ENCODE data around the gene MCCD1.

Gene MCCD1

DNA sequence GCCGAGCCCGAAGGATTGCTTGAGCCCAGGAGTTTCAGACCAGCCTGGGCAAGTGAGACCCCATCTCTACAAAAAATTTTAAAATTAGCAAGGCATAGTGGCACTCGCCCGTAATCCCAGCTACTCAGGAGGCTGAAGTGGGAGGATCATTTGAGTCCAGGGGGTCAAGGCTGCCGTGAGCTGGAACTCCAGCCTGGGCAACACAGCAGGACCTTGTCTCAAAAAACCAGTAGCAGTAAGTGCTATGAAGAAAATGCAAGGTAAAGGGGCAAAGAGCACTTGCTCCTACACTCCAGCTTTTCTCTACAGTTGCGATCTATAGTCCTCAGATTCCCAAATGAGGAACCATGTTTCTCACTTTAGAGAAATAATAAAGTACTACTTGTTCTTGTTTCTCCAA is 14.9 kb downstream of the MCCD1 start:
- no peak for DNase-seq (ENCODE audit: low read depth in 2 of 2)

DNA sequence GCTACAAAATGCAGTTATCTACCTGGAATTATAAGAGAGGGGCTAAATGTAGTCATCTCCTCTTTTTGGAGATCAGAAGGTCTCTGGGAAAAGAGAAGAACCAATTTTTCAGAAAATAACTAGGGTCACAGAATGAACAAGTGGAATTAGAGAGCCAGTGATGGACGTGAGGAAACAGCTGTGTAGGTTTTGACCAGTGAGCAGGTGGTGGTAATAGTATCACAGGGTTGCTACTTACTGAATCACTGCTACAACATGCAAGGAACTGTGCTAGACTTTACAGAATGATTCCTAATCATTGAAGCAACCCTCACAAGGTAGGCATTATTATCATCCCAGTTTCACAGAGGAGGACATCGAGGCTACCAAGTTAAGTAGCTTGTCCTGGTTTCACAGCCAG is 15.9 kb downstream of the MCCD1 start:
- no peak for DNase-seq (ENCODE audit: low read depth in 2 of 2)

DNA sequence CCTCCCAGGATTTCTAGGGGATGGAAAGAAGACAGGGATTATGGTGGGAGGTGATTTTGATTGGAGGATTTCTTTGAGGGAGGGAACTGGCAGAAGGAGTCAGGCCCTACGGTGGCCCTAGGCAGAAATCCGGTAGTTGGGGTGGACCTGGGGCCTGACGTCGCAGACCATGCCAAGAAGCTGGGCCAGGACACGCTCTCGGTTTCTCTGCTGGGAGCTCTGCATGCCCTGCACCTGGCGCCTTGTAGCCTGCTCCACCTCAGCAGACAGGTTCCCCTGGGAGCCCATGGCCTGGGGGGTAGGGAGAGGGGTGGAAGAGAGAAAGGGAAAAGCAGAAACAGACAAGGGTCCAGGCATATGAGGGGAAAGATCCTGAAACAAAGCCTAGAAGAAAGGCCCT is 16.5 kb downstream of the MCCD1 start:
- DNase-seq (ENCODE audit: low read depth in 2 of 2): no peak

DNA sequence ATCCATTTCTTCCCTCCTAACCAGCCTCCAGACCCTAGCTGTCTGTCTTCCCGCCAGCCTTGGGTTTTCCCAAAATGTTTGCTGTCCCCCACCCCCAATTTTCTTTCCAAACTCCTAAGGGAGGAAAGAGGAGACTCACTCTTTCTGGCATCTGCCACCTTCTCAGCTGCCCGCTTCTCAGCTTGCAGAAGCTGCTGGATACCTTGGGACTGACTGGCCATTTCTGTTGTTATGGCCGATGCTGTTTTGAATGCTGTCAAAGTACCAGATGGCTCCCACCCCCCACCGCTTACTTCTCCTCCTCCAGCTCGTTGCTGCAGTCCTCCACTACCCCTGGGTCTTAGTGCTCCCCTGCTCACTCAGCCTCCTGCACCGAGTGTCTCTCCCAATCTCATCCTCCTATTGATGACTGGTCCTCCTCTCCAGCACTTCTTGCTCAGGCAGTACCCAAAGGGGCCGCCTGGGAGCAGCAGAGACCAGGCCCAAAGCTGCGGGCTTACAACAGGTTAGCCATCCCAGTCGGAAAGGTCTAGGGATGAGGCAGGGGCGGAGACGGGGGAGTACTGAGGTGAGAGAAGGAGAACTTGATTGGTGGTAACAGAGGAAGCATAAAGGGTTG is 17.7 kb downstream of the MCCD1 start, which contains the start of gene ATP6V1G2:
Gene ATP6V1G2, minus strand, starts transcription at position 270 of the 619 bp plus-strand sequence. Its CDS starts 49 bp downstream, at position 221.
- peak; percentile 86 to 87 for DNase-seq (ENCODE audit: low read depth in 2 of 2)

DNA sequence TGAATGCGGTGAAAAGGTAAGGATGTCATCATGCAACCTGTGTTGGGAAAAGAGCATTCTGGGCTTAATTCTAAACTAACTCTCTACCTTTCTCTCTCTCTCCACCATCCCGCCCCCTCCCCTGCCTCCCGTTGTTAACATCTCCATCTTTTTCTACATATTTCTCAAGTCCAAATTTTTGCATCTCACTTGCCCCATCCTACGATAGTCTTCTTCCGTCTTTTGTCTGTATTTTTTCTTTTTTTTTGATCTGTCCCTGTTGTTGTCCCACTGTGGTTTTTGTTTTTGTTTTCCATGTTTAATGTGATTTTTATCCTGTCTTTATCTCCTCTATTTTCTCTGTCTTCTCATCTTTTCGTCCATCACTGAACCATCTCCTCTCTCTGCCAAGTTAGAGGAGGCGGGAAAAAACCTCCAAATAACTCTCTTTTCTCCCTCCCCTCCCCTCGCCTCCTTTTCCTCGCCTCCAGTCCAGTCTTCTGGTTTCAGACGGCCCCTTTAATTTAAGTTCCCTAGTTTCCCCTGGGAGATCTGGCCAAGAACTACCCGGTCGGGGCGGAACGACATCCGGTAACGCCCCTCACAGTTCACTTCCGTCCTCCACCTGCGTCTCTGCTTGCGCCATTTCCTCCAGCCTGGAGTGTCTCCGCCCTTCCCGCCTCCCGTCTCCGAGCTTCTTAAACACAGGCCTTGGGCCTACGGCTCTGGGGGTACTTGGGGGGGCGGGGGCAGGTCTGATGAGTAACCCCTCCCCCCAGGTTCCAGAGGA is 18.4 kb downstream of the MCCD1 start, which contains the start of gene NFKBIL1:
Gene NFKBIL1, plus strand, starts transcription at position 651 of the 769 bp plus-strand sequence. Its CDS starts 87 bp downstream, at position 738.
- DNase-seq (ENCODE audit: low read depth in 2 of 2): peak; percentile 79 to 90

DNA sequence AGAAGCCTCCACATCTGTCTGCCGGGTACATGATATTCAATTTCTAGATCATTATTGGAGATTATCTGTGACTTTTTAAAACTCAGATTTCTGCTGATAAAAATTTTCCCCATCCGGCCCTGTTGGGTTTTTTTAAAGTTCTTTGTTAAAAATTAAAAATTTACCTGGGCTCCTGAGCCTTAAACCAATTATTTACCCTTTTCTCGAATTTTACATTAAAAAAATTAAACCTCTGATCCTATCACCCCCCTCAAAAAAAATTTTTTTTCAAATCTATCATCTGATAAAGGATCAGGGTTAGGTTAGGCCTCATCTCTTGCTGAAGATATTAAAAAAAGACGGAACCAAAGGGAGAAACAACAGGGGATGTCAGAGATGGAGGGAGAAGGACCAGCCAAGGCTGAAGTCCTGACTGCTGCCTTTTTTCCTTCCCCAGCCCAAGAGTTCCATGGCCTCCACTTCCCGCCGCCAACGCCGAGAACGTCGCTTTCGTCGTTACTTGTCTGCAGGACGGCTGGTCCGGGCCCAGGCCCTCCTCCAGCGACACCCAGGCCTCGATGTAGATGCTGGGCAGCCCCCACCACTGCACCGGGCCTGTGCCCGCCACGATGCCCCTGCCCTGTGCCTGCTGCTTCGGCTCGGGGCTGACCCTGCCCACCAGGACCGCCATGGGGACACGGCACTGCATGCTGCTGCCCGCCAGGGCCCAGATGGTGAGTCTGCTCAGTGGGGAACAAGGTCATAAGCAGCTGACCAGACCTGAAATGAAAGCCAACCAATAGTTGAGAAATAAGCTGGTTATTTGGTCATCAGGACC is 19.2 kb downstream of the MCCD1 start:
- no peak for DNase-seq (ENCODE audit: low read depth in 2 of 2)

DNA sequence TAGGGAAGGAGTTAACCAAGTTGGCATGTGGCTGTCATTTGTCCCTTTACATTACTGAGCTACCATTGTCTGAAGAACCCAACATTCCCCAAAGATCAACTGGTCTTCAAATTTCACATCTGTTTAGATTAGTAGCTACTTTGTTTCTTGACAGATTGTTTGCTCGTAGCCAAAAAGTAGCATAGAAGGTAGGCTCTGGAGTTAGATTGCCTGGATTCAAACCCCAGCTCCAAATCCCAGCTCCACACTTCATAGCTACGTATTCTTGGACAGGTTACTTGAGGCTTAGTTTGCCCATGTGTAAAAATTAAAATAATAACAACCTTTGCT is 19.7 kb downstream of the MCCD1 start:
- no peak for DNase-seq (ENCODE audit: low read depth in 2 of 2)

DNA sequence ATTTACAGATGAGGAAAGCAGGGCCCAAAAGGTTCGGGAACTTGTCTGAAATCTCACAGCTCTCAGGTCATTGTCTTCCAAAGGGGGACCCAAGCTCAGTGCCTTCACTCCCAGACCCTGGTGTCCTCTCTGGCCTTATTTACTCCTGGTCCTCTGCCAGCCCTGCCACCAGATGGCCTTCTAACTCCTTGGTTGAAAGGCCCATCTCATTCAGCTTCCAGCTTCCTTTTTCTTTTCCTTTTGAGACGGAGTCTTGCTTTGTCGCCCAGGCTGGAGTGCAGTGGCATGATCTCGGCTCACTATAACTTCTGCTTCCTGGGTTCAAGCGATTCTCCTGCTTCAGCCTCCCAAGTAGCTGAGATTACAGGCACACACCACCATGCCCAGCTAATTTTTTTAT is 22.6 kb downstream of the MCCD1 start:
- DNase-seq (ENCODE audit: low read depth in 2 of 2): peak in 1 of 2 donors; percentile 29

DNA sequence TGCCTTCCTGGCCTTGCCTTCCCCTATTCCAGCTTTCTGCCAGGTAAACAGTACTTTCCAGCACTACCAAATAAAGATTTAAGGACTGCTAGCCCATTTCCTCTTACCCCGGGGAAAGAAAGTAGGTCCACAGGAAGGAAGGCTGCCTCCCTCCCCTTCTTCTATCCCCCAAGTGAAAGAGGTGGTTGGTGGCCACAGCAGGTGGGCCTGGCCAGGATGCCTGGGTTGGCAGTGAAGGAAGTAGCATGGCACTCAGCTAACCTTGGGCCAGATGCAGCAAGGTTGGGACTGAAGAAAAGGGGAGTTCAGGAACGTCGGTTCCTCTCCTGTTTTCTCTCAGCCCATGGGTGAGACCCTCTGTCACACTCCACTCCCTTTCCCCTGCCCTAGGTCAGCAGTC is 27.5 kb downstream of the MCCD1 start:
- DNase-seq (ENCODE audit: low read depth in 2 of 2): no peak

DNA sequence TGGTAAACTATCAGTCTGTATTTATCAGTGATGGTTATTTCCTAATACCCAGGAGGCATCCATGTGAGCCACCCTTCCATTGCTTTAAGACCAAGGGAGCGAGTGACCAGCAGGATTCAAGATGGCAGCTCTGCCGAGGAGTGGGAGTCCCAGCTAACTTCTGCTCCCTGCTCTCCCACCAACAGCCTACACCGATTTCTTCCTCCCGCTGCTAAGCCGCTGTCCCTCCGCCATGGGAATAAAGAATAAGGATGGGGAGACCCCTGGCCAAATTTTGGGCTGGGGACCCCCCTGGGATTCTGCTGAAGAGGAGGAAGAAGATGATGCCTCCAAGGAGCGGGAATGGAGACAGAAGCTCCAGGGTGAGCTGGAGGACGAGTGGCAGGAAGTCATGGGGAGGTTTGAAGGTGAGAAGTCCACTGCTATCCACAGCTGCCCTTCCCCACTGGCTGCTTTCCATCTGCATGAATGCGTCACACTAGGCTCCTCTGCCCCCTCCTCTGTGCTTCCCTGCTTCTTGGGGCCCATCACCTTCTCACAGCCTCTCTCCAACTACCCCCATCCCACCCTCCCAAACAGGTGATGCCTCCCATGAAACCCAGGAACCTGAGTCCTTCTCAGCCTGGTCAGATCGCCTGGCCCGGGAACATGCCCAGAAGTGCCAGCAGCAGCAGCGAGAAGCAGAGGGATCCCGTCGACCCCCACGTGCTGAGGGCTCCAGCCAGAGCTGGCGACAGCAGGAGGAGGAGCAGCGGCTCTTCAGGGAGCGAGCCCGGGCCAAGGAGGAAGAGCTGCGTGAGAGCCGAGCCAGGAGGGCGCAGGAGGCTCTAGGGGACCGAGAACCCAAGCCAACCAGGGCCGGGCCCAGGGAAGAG is 28.9 kb downstream of the MCCD1 start:
- DNase-seq (ENCODE audit: low read depth in 2 of 2): no peak

DNA sequence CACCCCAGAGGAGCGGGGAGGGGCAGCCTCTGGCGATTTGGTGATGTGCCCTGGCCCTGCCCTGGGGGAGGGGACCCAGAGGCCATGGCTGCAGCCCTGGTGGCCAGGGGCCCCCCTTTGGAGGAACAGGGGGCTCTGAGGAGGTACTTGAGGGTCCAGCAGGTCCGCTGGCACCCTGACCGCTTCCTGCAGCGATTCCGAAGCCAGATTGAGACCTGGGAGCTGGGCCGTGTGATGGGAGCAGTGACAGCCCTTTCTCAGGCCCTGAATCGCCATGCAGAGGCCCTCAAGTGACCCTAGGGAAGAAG is 29.5 kb downstream of the MCCD1 start:
- DNase-seq (ENCODE audit: low read depth in 2 of 2): no peak

DNA sequence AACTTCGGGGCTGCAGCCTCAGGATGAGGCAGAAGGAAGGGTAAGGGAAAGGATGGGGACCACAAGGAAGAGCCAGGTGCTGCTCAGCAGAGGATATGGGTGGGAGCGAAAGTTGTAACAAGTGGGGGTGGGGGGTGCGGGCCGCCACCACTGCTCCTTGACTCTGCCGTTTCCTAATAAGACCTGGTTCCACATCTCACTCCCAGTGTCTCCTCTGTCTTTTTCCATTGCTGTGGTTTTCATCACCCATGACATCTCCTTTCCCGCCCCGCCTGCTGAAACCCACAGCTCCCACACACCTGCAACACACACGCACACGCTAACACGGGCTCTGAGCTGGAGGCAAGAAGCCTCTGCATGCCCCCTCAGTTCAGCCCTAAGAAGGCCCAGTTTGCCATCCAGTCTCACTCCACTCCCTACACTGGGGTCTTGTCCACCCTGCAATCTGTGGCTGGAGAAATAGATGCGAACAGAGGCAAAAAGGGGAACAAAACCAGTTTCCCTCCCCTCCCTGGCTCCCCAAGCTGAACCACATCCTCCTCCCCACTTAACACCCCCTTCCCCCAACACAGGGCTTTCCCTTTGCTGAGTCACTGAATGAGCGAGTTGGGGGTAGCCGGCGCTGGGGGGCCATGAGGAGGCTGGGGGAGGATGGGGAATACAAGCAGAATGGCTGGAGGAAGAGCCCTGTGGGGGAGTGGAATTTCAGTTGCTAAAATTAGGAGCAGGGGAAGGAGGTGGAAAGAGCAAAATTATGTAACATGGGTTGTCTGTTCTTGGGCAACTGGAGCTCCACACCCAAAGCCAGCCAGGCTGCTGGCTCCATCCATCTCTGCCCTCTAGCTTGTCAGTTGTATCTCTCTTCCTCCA is 30.1 kb downstream of the MCCD1 start:
- DNase-seq (ENCODE audit: low read depth in 2 of 2): peak in 1 of 2 donors; percentile 42

DNA sequence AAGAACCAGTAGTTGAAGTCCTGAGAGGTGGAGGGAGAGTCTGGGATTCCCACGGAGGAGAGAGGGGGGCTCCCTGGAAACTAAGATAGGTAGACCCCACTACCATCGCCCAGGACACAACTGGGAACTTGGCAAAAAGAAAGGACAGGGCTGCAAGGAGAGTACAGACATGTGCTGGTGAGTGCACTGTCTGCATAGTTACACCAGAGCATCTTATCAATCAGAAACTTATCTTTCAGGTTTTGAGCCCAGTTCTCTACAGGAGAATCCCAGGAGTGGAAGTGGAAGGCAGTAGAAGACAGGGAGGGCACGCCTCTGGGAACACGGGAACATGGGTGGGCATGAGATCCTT is 30.8 kb downstream of the MCCD1 start:
- no peak for DNase-seq (ENCODE audit: low read depth in 2 of 2)

DNA sequence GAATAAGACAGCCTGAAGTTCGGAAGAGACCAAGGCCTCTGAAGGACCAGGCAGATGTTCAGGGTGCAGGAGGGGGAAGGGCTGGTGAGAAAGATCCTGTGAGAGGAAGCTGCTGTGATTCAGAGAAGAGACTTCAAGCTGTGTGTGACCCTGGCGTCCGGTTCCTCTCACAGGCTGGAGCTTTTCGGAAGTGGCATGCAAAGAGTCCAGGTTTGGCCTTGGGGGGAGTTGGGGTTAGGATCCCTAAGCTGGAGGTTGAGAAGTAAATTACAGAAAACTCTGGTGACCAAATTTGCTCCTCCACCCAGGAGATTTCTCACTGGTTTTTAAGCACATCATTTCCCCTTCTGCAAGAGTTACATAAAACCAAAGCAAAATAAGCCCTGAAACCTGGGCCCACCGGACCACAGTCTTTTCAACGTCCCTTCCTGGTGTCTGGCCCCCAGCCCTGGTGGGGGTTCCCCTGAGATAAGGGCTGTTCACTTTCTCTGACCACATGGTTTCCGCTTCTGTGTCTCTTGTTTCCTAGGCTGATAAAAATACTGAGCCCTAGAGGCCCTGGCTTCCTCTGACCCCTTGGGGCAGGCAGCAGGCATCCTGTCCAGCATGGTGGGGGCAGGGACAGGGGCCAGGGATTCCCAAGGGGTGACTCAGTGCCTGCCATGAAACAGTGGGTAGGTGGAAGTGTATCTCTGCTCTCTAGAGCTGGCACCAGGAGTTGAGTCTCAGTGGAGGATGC is 31.4 kb downstream of the MCCD1 start:
- peak in 1 of 2 donors; percentile 38 for DNase-seq (ENCODE audit: low read depth in 2 of 2)

DNA sequence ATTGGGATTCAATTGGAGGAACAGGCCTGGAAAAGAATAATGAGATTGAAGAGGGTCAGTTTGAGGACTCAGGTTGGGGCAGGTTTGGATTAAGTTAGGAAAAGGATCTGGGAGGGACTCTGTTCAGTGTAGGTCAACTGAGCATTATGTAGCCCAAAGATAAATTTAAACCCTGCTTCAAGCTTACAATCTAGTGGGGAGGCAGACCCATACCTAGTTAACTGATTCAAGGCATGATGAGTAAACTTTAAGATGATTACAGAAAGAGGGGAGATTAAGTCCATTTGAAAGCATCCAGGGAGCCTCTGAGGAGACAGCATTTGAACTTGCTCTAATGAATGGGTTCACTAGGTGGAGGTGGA is 31.9 kb downstream of the MCCD1 start:
- no peak for DNase-seq (ENCODE audit: low read depth in 2 of 2)

DNA sequence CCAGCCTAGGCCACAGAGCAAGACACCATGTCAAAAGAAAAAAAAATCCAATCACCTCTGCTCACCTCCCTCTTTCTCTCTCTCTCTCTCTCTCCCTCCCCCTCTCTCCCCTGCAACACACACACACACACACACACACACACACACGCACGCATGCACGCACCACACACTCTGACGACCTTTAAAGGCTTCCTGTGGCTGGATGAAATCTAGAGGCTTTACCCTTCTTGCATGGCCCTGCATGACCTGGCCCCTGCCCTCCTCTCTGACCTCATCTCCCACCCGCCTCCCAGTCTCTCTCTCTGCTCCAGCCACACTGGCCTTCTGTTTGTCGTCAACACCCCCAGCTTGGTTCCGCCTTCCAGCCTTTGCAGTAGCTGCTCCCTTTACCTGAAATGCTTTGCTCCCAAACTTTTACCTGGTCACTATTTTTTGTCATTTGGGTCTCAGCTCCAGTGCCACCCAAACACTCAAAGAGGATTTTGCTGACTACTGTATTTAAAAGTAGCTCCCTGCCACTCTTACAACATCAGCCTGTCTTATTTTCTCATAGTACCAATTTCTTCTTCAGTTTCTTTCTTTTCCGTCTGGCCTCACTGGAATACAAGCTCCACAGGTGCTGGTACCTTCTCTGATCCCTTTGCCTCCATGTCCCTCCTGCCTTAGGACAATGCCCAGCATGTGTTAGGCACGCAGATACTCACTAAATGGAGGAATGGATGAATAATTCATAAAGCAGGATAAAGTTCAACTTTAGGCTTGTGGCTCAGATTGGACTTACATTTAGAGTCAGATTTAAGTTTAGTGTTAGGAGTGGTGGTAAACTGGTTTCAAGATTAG is 39.0 kb downstream of the MCCD1 start:
- DNase-seq (ENCODE audit: low read depth in 2 of 2): no peak

DNA sequence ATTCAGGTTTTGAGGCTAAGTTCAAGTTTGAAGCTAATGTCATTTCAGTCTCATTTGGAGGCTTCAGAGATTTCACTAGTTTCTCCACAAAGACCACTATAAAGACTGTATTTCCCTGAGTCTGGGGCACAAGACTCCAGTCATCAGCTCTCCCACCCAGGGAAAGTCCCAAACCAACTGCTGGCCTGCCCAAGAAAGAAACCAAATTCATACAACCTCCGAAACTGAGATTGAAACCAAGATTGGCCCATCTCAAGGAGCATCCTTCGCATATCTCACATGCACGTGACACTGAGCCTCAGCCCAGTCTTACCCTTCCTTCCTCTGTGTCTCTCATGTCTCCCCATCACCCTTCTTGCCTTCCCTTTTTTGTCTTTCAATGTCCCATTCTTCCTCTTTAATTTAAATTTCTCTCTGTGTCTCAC is 39.8 kb downstream of the MCCD1 start:
- DNase-seq (ENCODE audit: low read depth in 2 of 2): peak in 1 of 2 donors; percentile 73

DNA sequence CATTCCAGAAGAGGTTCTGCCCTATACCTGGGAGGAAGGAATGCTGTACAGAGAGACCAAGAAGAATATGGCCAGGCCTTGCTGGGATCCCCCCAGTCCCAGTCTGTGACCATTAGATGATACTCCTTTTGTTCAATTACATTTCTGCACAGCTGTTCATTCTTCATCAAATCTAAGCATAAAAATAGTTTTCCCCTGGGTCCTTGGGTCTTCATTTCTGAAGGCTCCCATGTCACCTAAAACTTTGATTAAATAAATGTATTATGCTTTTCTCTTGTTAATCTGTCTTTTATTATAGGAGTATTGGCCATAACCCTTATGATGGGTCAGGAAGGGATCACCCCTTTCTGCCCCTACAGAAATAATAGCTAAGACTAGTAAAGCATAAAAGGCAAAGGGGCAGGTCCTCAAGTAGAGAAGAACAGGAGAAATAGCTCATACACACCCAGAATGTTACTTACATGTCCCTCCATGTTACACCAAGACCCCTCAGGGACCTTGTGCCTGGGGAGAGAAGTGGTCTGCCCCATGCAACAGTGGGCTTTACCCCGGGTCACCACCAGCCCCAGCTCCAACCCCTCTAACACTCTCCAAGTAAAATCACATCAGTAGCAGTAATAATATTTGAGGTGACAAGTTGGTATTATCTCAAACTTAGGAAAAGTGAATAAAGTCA is 41.2 kb downstream of the MCCD1 start:
- DNase-seq (ENCODE audit: low read depth in 2 of 2): no peak

Data from stimulated activated CD4-positive, alpha-beta T cell treated with anti-CD3 and anti-CD28 coated beads, Interleukin-4, amount 100 ng/mL, for 48 hours (primary cell).